GM18517 (cell line): ENCODE measurements around the gene AGBL1.

Experiments used
- ATAC-seq: cut with Tn5 transposase; IDR thresholded peaks from one replicate; pipeline ENCODE4 v1.9.1; 2021; ENCODE audit warnings: mild to moderate bottlenecking, moderate library complexity; ENCODE audit not compliant: unreplicated experiment

AGBL1 gene

GRCh38 chr15:86624261-86625036 lies 544.8 kb downstream of the AGBL1 start:
- no peak for ATAC-seq

- ATAC-seq, result no peak
Observed at GRCh38 chr15:86629409-86630356, 550.0 kb downstream of the AGBL1 start.

GRCh38 chr15:86630946-86631345 lies 551.3 kb downstream of the AGBL1 start:
- no peak for ATAC-seq

- ATAC-seq, result no peak
Observed at GRCh38 chr15:86634146-86634545, 554.5 kb downstream of the AGBL1 start.

- ATAC-seq, result no peak
Observed at GRCh38 chr15:86634992-86635638, 555.4 kb downstream of the AGBL1 start.

GRCh38 chr15:86644339-86644738 lies 564.7 kb downstream of the AGBL1 start:
- ATAC-seq, result no peak

GRCh38 chr15:86645925-86646500 lies 566.3 kb downstream of the AGBL1 start:
- no peak for ATAC-seq

- no peak for ATAC-seq
Observed at GRCh38 chr15:86647810-86648440, 568.3 kb downstream of the AGBL1 start.

- no peak for ATAC-seq
Observed at GRCh38 chr15:86649277-86649676, 569.6 kb downstream of the AGBL1 start.

- no peak for ATAC-seq
Observed at GRCh38 chr15:86650094-86650493, 570.4 kb downstream of the AGBL1 start.

- no peak for ATAC-seq
Observed at GRCh38 chr15:86653344-86654197, 573.9 kb downstream of the AGBL1 start.

- no peak for ATAC-seq
Observed at GRCh38 chr15:86654501-86654900, 574.8 kb downstream of the AGBL1 start.

GRCh38 chr15:86657305-86657704 lies 577.6 kb downstream of the AGBL1 start:
- no peak for ATAC-seq

- no peak for ATAC-seq
Observed at GRCh38 chr15:86659724-86660411, 580.2 kb downstream of the AGBL1 start.

- no peak for ATAC-seq
Observed at GRCh38 chr15:86661580-86661979, 581.9 kb downstream of the AGBL1 start.

GRCh38 chr15:86663304-86663703 lies 583.6 kb downstream of the AGBL1 start:
- no peak for ATAC-seq

- no peak for ATAC-seq
Observed at GRCh38 chr15:86663979-86664378, 584.3 kb downstream of the AGBL1 start.

GRCh38 chr15:86664581-86664980 lies 584.9 kb downstream of the AGBL1 start:
- ATAC-seq, result no peak

- no peak for ATAC-seq
Observed at GRCh38 chr15:86676002-86676401, 596.3 kb downstream of the AGBL1 start.
